HepG2 (cell line): Measurements from ENCODE around the gene KIR2DL1. TPM values are rescaled to one million over a fixed set of nuclear protein-coding genes. Genes with fewer than 3 reads are reported as not detected.
"Not testable (repeated sequence)": the region's sequence is repeated elsewhere in the genome, so short reads cannot be mapped to it uniquely, and the experiment has no call there.

Experiments used
- ATAC-seq: fragments of 200-7000 bp; cut with Tn5 transposase; 3 replicates; pipeline ENCODE4 v1.9.1; 2020; ENCODE audit warnings: mild to moderate bottlenecking, moderate library complexity
- BruUV-seq: library from RNA; stranded (reverse); fragments of 400-500 nt; replicated peaks from 2 replicates; lab custom pipeline; 2021; lab: Mats Ljungman, UMichigan
- CTCF ChIA-PET: fragments of 300-600 bp; formaldehyde crosslinking; extraction: SDS; loops from one replicate; lab custom pipeline; 2021; ENCODE audit warnings: low total read pairs, inconsistent platforms, low intra/inter-chr PET ratio; lab: Yijun Ruan, JAX
- POLR2A ChIA-PET: fragments of 350-600 bp; sonication (Branson Sonifier 250); formaldehyde crosslinking; loops from one replicate; lab custom pipeline; 2020; ENCODE audit warnings: antibody characterized with exemption, inconsistent platforms; lab: Yijun Ruan, JAX
- DNase-seq: peaks from one replicate; pipeline ENCODE4 v3.0.0-alpha.2; 2015; ENCODE audit warnings: low spot score
- FAIRE-seq: peaks from 3 replicates; lab custom pipeline; 2011; peaks lifted over from hg19 to GRCh38; lab: Jason Lieb, UNC
- H2AFZ ChIP-seq: one replicate; pipeline ENCODE4 v1.6.1; 2011; ENCODE audit warnings: low read length, inconsistent platforms
- H3K27ac ChIP-seq: fragments of 300-600 bp; 3 replicates; pipeline ENCODE4 v1.8.0; 2011; ENCODE audit warnings: mixed run types, mild to moderate bottlenecking, mixed read lengths, low read length, inconsistent platforms; ENCODE audit not compliant: insufficient read depth; ENCODE audit errors: extremely low read length
- H3K27me3 ChIP-seq, 2 experiments: fragments of 200-600 bp in 1 of 2; 2 replicates in 1 of 2; 3 replicates in 1 of 2; pipeline versions ENCODE4 v1.6.0 to v1.8.0; 2011; ENCODE audit warnings: low read length in 2 of 2, mild to moderate bottlenecking in 2 of 2, moderate library complexity in 2 of 2, inconsistent platforms in 1 of 2; ENCODE audit not compliant: insufficient read depth in 2 of 2, control insufficient read depth in 1 of 2
- H3K36me3 ChIP-seq, 2 experiments: fragments of 200-600 bp in 1 of 2; replicated peaks in 1 of 2; 2 replicates in 1 of 2; 3 replicates in 1 of 2; pipeline versions ENCODE4 v1.5.1 to v1.8.0; 2011; ENCODE audit warnings: low read length in 2 of 2, inconsistent platforms in 1 of 2; ENCODE audit not compliant: insufficient read depth in 2 of 2, control insufficient read depth in 1 of 2
- H3K4me1 ChIP-seq: 2 replicates; pipeline ENCODE4 v1.5.1; 2012; ENCODE audit warnings: low read length, inconsistent platforms; ENCODE audit not compliant: insufficient read depth
- H3K4me2 ChIP-seq: 2 replicates; pipeline ENCODE4 v1.6.0; 2011; ENCODE audit warnings: low read depth, low read length, inconsistent platforms
- H3K4me3 ChIP-seq, 3 experiments: fragments of 200-600 bp in 1 of 3; sonication (generic), shearing (Covaris generic) in 1 of 3; replicated peaks in 1 of 3; 2 replicates each; pipeline ENCODE4 v1.5.1; 2011 to 2016; ENCODE audit warnings: low read length in 3 of 3, inconsistent platforms in 2 of 3, low read depth in 2 of 3, mild to moderate bottlenecking in 2 of 3, control low read depth in 1 of 3, mixed read lengths in 1 of 3; ENCODE audit not compliant: insufficient read depth in 1 of 3
- H3K79me2 ChIP-seq: one replicate; pipeline ENCODE4 v1.6.1; 2011; ENCODE audit warnings: low read length, inconsistent platforms; ENCODE audit not compliant: insufficient read depth
- H3K9ac ChIP-seq: 2 replicates; pipeline ENCODE4 v1.6.0; 2011; ENCODE audit warnings: mild to moderate bottlenecking, low read depth, low read length, inconsistent platforms; ENCODE audit not compliant: insufficient read depth
- H3K9me3 ChIP-seq: 2 replicates; pipeline ENCODE4 v1.5.1; 2012; ENCODE audit warnings: mild to moderate bottlenecking, low read length
- H4K20me1 ChIP-seq: 2 replicates; pipeline ENCODE4 v1.6.0; 2011; ENCODE audit warnings: inconsistent platforms, mild to moderate bottlenecking, low read length, moderate library complexity; ENCODE audit not compliant: insufficient read depth
- KDM6A ChIP-seq: IDR thresholded peaks from 2 replicates; pipeline ENCODE4 v1.6.1; 2016; ENCODE audit warnings: low read depth
- TBP ChIP-seq: sonication (generic); formaldehyde crosslinking; IDR thresholded peaks from 2 replicates; pipeline ENCODE4 v1.5.0; 2020; ENCODE audit warnings: missing genetic modification reagents
- ZNF792 ChIP-seq: IDR thresholded peaks from 2 replicates; pipeline ENCODE4 v1.6.1; 2016
- WGBS: methylation state at CpG from one replicate; pipeline ENCODE4 v1.1.6; 2017; ENCODE audit warnings: low lambda C conversion rate; 5-methylcytosine and 5-hydroxymethylcytosine counted together
- in situ Hi-C: cut with HindIII; loops from 2 replicates; pipeline ENCODE4 v1.10.0; 2017; ENCODE audit warnings: low pct_unique_long_range_greater_than_20kb; ENCODE audit not compliant: extremely low pct_ligation_motif_present
- intact Hi-C: fragments of 100-400 bp; cut with micrococcal nuclease; formaldehyde crosslinking; loops from one replicate; pipeline ENCODE4 v1.10.0; 2022; ENCODE audit not compliant: unreplicated experiment
- polyA plus RNA-seq, 8 experiments: library from polyadenylated mRNA; depleted of rRNA in 3 of 8; stranded (reverse) in 7 of 8; unstranded in 1 of 8; fragments of >200 nt; fragmentation: Illumina TruSeq in 4 of 8; extraction: Trizol in 4 of 8; gene quantifications; 2 replicates each; pipeline versions ENCODE4 v1.2.1 to v1.2.3, GENCODE V29; 2011 to 2016; ENCODE audit warnings: low read depth in 4 of 8, missing spikeins in 1 of 8, mixed read lengths in 1 of 8; ENCODE audit not compliant: insufficient read depth in 1 of 8
- total RNA-seq, 5 experiments: library from RNA; depleted of rRNA; stranded (reverse); fragments of >200 nt; fragmentation: Illumina TruSeq; extraction: Trizol; gene quantifications; 2 replicates each; pipeline ENCODE4 v1.2.3, GENCODE V29; 2016; ENCODE audit warnings: low read depth in 1 of 5
- TF ChIP-seq, protein P1 (sequence below): sonication (generic); formaldehyde crosslinking; IDR thresholded peaks from 2 replicates; pipeline ENCODE4 v1.5.1; 2020; ENCODE audit warnings: missing genetic modification reagents, mild to moderate bottlenecking, borderline replicate concordance

Gene KIR2DL1
- total and polyA plus RNA-seq, 2 of the 13 experiments (the other 11 are each of a cell fraction or from before 2014, with no cell fraction given) = not detected

DNA sequence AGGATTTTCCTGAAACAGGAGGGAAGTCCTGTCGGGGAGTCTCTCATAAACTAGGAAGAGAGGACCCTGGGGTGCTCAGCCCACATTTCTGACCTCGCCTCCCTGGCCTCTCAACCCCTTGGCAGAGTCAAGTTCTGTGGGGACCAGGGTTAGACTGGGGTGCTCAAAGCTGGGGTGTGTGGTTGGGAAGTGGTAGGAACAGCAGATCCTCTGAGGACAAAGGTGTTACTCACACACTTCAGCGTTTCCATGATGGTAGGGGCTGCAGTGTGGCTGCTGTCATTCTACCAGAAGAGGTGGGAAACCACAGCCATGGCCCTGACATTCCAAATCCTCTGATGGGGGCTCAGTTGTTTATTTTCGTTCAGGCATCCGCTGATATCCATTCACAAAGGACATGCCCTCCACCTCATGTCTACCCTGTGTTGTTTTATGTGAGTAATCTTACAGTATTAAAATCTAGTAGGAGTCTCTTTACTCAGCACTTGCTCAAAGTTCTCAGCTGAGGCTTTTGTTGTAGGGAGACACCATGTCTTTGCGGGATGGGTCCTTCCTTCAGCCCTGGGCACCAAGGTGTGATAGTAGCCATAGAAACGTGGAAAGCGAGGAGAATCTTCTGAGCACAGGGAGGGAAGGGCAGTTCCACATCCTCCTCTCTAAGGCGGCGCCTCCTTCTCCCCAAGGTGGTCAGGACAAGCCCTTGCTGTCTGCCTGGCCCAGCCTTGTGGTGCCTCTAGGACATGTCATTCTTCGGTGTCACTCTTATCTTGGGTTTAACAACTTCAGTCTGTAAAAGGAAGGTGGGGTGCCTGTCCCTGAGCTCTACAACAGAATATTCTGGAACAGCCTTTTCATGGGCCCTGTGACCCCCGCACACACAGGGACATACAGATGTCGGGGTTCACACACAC is 29.8 kb upstream of the KIR2DL1 start (continued):
- TF ChIP-seq, protein P1, sequence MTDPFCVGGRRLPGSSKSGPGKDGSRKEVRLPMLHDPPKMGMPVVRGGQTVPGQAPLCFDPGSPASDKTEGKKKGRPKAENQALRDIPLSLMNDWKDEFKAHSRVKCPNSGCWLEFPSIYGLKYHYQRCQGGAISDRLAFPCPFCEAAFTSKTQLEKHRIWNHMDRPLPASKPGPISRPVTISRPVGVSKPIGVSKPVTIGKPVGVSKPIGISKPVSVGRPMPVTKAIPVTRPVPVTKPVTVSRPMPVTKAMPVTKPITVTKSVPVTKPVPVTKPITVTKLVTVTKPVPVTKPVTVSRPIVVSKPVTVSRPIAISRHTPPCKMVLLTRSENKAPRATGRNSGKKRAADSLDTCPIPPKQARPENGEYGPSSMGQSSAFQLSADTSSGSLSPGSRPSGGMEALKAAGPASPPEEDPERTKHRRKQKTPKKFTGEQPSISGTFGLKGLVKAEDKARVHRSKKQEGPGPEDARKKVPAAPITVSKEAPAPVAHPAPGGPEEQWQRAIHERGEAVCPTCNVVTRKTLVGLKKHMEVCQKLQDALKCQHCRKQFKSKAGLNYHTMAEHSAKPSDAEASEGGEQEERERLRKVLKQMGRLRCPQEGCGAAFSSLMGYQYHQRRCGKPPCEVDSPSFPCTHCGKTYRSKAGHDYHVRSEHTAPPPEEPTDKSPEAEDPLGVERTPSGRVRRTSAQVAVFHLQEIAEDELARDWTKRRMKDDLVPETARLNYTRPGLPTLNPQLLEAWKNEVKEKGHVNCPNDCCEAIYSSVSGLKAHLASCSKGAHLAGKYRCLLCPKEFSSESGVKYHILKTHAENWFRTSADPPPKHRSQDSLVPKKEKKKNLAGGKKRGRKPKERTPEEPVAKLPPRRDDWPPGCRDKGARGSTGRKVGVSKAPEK (CRISPR knock-in tag) = no peak
- no peak for TF ChIP-seq ZNF792 (CRISPR knock-in tag)
- TF ChIP-seq KDM6A = no peak
- no peak for TF ChIP-seq TBP (CRISPR knock-in tag)

DNA sequence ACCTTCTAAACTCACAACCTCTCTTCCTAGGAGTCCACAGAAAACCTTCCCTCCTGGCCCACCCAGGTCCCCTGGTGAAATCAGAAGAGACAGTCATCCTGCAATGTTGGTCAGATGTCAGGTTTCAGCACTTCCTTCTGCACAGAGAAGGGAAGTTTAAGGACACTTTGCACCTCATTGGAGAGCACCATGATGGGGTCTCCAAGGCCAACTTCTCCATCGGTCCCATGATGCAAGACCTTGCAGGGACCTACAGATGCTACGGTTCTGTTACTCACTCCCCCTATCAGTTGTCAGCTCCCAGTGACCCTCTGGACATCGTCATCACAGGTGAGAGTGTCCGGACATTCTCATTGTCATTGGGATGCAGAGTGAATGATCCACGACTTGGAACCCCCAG is 27.6 kb upstream of the KIR2DL1 start:
- H2AFZ ChIP-seq, H3K27me3 ChIP-seq, H3K4me1 ChIP-seq, H4K20me1 ChIP-seq, H3K36me3 ChIP-seq, H3K4me2 ChIP-seq, POLR2A ChIA-PET, H3K9ac ChIP-seq, DNase-seq, CTCF ChIA-PET, H3K79me2 ChIP-seq, in situ Hi-C loops, BruUV-seq, ATAC-seq, H3K9me3 ChIP-seq, intact Hi-C loops, H3K4me3 ChIP-seq, H3K27ac ChIP-seq, FAIRE-seq: not testable (repeated sequence)
- 0% methylated on average over 5 of the region's 5 CpGs for WGBS

DNA sequence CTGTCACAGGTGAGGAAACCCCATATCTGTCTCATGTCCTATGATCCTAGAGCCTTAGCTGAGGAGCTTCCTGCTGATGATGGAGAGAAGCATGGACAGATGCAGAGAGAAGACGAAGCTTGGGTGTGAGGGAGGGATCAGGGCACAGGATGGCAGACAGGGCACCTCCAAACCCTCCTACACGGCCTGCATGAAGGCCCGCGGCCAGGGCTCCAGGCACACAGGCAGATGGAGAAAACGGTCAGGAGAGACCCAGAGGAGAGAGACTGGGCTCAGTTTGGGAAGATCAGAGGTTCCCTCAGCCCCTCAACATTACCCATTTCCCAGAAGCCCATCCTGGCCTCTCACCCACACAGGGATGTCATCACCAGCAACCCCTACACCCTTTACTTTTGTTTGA is 25.5 kb upstream of the KIR2DL1 start:
- CTCF ChIA-PET, H2AFZ ChIP-seq, H3K9ac ChIP-seq, DNase-seq, intact Hi-C loops, H3K27me3 ChIP-seq, POLR2A ChIA-PET, ATAC-seq, H3K4me1 ChIP-seq, H3K79me2 ChIP-seq, H4K20me1 ChIP-seq, H3K9me3 ChIP-seq, FAIRE-seq, BruUV-seq, H3K4me2 ChIP-seq, in situ Hi-C loops, H3K27ac ChIP-seq, H3K4me3 ChIP-seq, H3K36me3 ChIP-seq: not testable (repeated sequence)
- 27% methylated on average over 5 of the region's 5 CpGs for WGBS

DNA sequence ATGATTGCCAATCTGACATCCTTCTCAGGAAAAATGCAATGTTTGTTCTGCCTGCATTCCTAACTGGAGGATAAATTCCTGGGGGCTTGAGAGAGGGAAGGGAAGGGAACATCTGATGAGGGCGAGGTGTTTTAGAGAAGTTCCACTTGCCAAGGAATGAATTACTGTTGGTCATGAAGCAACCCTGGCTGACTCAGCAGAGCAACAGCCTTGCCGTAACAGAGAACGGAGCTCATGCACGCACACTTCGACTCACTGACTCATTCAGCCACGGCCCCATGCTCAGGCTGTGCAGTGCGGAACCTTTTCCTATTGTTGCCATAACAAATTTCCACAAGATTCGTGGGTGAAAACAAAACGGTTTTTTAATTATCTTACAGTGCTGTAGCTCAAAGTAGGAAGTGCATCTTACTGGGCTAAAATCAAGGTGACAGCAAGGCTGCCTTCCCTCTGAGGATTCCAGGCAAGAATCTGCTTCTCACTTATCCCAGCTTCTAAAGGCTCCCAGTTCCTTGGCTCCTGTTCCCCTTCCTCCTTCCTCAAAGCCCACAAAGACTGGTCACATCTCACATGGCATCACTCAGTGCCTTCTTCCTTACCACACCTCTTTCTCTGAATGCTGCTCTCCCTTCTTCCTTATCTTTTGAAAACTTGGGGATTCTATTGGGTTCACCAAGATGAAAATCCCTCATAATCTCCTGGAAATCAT is 21.8 kb upstream of the KIR2DL1 start:
- H3K4me3 ChIP-seq, POLR2A ChIA-PET, H3K79me2 ChIP-seq, H3K9ac ChIP-seq, CTCF ChIA-PET, BruUV-seq, H3K27ac ChIP-seq, H3K9me3 ChIP-seq, H4K20me1 ChIP-seq, H2AFZ ChIP-seq, H3K27me3 ChIP-seq, DNase-seq, ATAC-seq, FAIRE-seq, H3K4me1 ChIP-seq, in situ Hi-C loops, intact Hi-C loops, H3K36me3 ChIP-seq, H3K4me2 ChIP-seq: not testable (repeated sequence)
- WGBS = 28% methylated on average over 9 of the region's 9 CpGs
